Measurements from ENCODE around the gene TIGAR. TPM values are rescaled to one million over a fixed set of nuclear protein-coding genes. Genes with fewer than 3 reads are reported as not detected.

TIGAR gene
- total RNA-seq, 1 experiment from 2014 or later: 11.1 TPM

DNA sequence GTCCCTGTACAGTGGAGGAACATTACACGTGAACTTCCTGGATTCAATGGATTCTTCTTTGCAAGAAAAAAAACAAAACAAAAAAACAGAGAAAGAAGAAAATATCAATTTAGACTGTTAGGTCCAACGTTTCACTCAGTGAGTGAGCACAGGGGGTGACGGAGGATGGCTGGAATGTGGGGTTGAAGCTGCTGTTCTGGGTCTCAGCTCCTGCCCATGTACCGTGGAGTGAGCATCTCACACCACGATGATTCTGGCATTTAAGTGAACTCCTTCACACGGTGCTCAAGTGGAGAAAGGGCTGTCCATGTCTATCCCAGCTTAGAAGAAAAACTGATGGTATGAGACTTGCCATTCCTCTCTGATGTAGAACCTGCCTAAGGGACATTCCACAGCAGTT is 24.3 kb upstream of the TIGAR start:
- DNase-seq (ENCODE audit: low read depth): no peak
- in situ Hi-C loops (cut with HindIII; ENCODE audit: low pct_unique_long_range_greater_than_20kb, low sequenced_read_pairs): no loop called here

GRCh38 chr12:4297617-4298016 is 23.4 kb upstream of the TIGAR start:
- DNase-seq (ENCODE audit: low read depth): no peak
- in situ Hi-C loops (cut with HindIII; ENCODE audit: low pct_unique_long_range_greater_than_20kb, low sequenced_read_pairs): no loop called here

- no peak for DNase-seq (ENCODE audit: low read depth)
- in situ Hi-C loops (cut with HindIII; ENCODE audit: low pct_unique_long_range_greater_than_20kb, low sequenced_read_pairs): no loop called here
Observed at GRCh38 chr12:4300883-4301282, 20.1 kb upstream of the TIGAR start.

DNA sequence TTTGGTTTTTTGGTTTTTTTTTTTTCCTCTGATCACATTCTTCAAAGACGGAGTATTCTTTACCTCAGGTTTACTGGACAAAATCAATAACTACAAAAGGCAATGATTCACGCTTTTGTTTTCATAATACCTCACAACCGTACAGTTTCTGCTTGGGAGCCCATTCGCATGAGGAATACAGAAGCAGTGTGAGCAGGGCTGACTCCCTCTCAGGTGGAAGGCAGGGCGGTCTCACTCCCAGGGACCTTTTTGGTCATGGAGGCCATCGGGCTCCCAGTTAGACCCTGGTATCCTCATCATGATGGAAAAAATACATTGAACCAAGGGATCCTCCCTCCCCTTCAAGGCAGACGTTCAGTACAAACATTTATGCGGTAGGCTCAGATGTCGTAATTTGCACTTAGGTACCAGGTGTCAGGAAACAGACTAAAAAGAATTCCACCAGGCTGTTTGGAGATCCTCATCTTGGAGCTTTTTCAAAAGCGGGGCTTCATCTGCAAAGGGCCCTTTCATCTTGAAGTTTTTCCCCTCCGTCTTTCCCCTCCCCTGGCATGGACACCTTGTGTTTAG is 19.0 kb upstream of the TIGAR start:
- DNase-seq (ENCODE audit: low read depth): no peak
- in situ Hi-C loops (cut with HindIII; ENCODE audit: low pct_unique_long_range_greater_than_20kb, low sequenced_read_pairs): no loop called here

DNA sequence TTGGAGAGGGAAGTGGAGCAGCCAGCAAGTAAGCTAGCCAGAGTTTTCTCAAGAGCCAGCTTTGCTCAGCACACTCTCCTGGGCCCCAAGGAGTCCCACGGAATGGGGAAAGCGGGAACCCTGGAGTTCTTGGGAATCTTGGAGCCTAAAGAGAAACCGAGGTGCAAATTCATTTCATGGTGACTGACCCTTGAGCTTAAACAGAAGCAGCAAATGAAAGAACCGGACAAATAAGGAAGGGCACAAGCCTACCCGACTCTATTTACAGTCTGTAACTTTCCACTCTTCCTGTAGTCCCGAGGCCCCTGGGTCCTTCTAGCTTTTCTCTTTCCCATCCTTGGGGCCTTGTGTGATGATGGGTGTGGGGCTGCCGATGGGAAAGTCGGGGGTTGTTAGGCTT is 18.1 kb upstream of the TIGAR start:
- in situ Hi-C loops (cut with HindIII; ENCODE audit: low pct_unique_long_range_greater_than_20kb, low sequenced_read_pairs): no loop called here
- DNase-seq (ENCODE audit: low read depth): no peak

GRCh38 chr12:4303750-4304149 is 17.3 kb upstream of the TIGAR start:
- in situ Hi-C loops (cut with HindIII; ENCODE audit: low pct_unique_long_range_greater_than_20kb, low sequenced_read_pairs): no loop called here
- DNase-seq (ENCODE audit: low read depth): no peak

- DNase-seq (ENCODE audit: low read depth): peak; percentile 76
- in situ Hi-C loops (cut with HindIII; ENCODE audit: low pct_unique_long_range_greater_than_20kb, low sequenced_read_pairs): no loop called here
Observed at GRCh38 chr12:4307593-4308333, 13.2 kb upstream of the TIGAR start.

GRCh38 chr12:4308334-4308950 is 12.6 kb upstream of the TIGAR start:
- no peak for DNase-seq (ENCODE audit: low read depth)
- in situ Hi-C loops (cut with HindIII; ENCODE audit: low pct_unique_long_range_greater_than_20kb, low sequenced_read_pairs): no loop called here

DNA sequence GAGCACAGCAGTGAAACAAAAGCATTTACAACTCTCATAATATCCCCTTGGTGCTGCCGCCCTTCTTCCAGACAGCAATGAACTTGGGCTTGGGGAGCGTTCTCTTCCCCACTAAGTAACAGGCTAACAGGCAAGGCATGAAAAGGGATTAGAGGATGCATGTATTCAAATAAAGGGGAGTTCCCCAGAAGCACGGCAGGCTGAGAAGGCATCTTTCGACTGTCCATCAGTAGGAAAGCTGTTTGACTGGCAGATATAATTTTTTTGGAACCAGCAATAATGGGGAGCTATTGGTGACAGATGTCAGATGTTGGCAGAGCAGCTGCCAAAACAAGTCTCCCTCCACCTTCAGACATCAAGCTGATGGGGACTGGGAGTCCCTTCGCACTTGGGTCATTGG is 9.2 kb upstream of the TIGAR start:
- in situ Hi-C loops (cut with HindIII; ENCODE audit: low pct_unique_long_range_greater_than_20kb, low sequenced_read_pairs): no loop called here
- DNase-seq (ENCODE audit: low read depth): no peak

DNA sequence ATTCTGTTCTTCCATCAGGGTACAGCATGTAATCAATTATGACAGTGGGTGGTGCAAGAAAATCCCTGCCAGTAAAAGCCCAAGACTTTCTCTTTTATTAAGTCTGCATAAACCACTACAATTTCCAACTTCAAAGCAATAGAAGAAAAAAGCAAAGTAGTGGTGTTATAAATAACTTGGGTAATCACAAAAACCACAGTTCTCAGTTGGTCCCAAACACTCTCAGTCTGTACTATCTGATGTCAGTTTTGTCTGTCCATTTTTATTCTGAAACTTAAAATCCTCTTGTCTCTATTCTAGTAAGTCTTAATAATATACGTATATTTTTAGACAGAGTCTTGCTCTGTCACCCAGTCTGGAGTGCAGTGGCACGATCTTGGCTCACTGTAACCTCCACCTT is 8.8 kb upstream of the TIGAR start:
- no peak for DNase-seq (ENCODE audit: low read depth)
- in situ Hi-C loops (cut with HindIII; ENCODE audit: low pct_unique_long_range_greater_than_20kb, low sequenced_read_pairs): no loop called here

DNA sequence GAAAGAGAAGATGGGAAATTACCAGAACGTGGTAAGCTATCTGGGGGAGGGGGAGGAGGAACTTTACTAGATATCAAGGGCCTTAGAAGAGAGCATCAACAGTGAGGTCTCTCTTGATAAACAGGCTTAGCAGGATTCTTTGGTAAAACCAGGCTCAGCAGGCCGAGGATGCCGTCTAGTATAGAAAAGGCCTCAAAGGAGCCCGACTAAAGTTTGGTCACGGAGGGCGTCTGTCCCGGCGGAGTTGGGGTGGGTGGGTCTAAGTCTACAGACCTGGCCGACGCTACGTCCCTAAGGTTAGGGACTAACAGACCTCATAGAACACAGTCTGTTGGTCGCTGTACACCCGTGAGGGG is 538 bp upstream of the TIGAR start:
- no peak for DNase-seq (ENCODE audit: low read depth)
- in situ Hi-C loops (cut with HindIII; ENCODE audit: low pct_unique_long_range_greater_than_20kb, low sequenced_read_pairs): no loop called here

- DNase-seq (ENCODE audit: low read depth): no peak
- in situ Hi-C loops (cut with HindIII; ENCODE audit: low pct_unique_long_range_greater_than_20kb, low sequenced_read_pairs): no loop called here
Observed at GRCh38 chr12:4322726-4323125, 1.7 kb downstream of the TIGAR start.

DNA sequence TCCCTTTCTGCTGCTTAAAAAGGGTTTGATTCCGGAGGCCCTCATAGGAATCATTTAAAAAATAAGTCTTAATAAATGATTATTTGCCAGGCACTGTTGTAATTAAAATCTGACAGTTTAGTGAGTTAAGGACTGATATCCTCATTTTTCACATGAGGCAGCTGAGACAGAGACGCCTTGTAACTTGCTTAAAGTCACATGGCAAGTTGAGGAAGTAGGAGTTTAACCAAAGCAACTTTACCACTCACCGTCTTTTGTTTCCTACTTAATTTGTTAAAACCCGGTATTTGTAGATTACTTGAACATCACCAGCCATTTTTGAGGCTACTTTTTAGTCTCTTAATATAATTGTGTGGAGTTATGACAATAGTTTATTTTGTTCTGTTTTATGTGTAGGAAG is 2.4 kb downstream of the TIGAR start:
- in situ Hi-C loops (cut with HindIII; ENCODE audit: low pct_unique_long_range_greater_than_20kb, low sequenced_read_pairs): no loop called here
- no peak for DNase-seq (ENCODE audit: low read depth)

DNA sequence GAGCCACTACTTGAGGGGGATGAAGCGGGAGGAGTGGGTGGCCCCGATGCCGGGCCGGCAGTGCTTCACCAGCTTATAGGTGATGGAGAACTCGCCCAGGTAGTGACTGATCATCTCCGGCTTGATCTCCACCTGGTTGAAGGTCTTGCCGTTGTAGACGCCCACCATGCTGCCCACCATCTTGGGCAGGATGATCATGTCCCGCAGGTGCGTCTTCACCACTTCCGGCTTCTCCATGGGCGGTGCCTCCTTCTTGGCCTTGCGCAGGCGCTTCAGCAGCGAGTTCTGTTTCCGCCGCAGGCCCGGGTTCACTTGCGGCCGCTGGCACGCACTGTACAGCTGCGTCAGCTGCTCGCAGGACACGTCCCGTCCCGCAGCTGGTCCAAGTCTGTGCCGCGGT is 3.4 kb downstream of the TIGAR start:
- no peak for DNase-seq (ENCODE audit: low read depth)
- in situ Hi-C loops (cut with HindIII; ENCODE audit: low pct_unique_long_range_greater_than_20kb, low sequenced_read_pairs): no loop called here

DNA sequence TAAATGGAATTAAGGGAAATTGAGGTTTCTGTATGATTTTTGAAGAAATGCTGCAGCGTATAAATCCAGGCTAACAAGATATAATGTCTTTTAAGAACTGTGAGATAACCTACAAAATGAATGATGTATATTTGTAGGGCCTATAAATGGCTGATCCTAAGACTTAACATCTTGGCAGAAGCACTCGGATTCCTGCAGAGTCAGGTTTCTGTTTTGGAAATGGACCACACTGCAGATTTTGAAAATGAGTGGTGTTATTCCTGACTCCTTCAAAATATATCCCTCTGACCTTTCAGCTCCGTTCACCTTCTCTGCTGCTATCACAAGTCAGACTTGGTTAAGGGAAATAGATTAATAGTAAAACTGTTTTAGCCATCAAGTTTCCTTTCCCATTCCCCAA is 5.0 kb downstream of the TIGAR start:
- in situ Hi-C loops (cut with HindIII; ENCODE audit: low pct_unique_long_range_greater_than_20kb, low sequenced_read_pairs): no loop called here
- no peak for DNase-seq (ENCODE audit: low read depth)

DNA sequence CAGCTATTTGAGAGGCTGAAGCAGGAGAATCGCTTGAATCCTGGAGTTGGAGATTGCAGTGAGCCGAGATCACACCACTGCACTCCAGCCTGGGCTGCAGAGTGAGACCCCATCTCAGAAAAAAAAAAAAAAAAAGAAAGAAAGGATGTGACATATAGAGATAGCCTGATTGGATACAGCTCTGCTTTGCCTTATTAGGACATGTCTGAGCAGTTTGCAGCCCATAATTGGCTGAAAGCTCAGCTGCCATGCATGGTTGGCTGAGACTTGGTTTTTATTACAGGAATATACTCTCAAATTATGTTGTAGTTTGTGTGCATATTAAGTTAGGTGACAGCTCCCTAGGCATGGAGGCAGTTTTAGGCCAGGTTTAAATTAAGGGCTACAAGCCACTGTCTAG is 6.3 kb downstream of the TIGAR start:
- no peak for DNase-seq (ENCODE audit: low read depth)
- in situ Hi-C loops (cut with HindIII; ENCODE audit: low pct_unique_long_range_greater_than_20kb, low sequenced_read_pairs): no loop called here

DNA sequence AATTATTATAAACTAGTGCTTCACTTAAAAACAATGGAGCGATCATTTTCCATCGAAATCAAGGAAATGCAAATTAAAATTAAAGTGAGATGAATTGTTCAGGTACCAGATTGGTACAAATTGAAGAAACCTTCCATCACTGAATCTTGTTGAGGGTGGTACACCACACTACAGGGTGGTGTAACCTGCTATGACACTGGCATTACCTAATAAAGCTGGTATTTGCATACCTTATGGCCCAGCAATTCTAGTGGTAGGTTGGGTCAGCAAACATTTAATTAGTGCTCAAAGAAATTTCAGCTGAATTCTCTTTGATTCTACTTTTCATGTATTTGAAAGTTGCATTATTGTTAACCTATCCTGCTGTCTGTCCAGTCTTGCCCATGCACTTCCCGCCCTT is 9.2 kb downstream of the TIGAR start:
- DNase-seq (ENCODE audit: low read depth): no peak
- in situ Hi-C loops (cut with HindIII; ENCODE audit: low pct_unique_long_range_greater_than_20kb, low sequenced_read_pairs): no loop called here

- no peak for DNase-seq (ENCODE audit: low read depth)
- in situ Hi-C loops (cut with HindIII; ENCODE audit: low pct_unique_long_range_greater_than_20kb, low sequenced_read_pairs): no loop called here
Observed at GRCh38 chr12:4331221-4331620, 10.2 kb downstream of the TIGAR start.

- in situ Hi-C loops (cut with HindIII; ENCODE audit: low pct_unique_long_range_greater_than_20kb, low sequenced_read_pairs): no loop called here
- no peak for DNase-seq (ENCODE audit: low read depth)
Observed at GRCh38 chr12:4331842-4332241, 10.8 kb downstream of the TIGAR start.

DNA sequence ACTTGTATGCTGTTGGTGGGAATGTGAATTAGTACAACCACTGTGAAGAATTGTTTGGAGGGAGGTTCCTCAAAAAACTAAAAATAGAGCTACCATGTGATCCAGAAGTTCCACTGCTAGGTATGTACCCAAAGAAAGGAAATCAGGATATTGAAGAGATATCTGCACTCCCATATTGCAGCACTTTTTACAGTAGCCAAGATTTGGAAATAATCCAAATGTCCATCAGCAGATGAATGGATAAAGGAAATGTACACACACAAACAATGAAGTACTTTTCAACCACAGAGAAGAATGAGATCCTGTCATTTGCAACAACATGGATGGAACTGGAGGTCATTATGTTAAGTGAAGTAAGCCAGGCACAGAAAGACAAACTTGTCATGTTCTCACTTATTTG is 25.9 kb downstream of the TIGAR start:
- no peak for DNase-seq (ENCODE audit: low read depth)
- in situ Hi-C loops (cut with HindIII; ENCODE audit: low pct_unique_long_range_greater_than_20kb, low sequenced_read_pairs): no loop called here

All from Caki2 (cell line).